Trophoblast cell (in vitro differentiated cells and primary cell): Measurements from ENCODE around the gene SIPA1L3.
A peak's percentile ranks its signal among the peaks of the same experiment; 100 is the strongest.
"Not testable (repeated sequence)": the region's sequence is repeated elsewhere in the genome, so short reads cannot be mapped to it uniquely, and the experiment has no call there.

ENCODE experiments used
- DNase-seq, 2 donors: peaks; one replicate each; pipeline ENCODE4 v3.0.0-alpha.2; 2016
- H2AFZ ChIP-seq: 2 replicates; pipeline ENCODE4 v1.6.1; 2013; ENCODE audit warnings: low read length, moderate library complexity, mild to moderate bottlenecking; ENCODE audit not compliant: insufficient read depth, poor library complexity
- H2AK5ac ChIP-seq: 2 replicates; pipeline ENCODE4 v1.6.1; 2013; ENCODE audit warnings: mild to moderate bottlenecking, low read length
- H2BK120ac ChIP-seq: 2 replicates; pipeline ENCODE4 v1.6.1; 2013; ENCODE audit warnings: low read length, mild to moderate bottlenecking, moderate library complexity; ENCODE audit not compliant: insufficient read depth, poor library complexity
- H2BK12ac ChIP-seq: 2 replicates; pipeline ENCODE4 v1.6.1; 2013; ENCODE audit warnings: mild to moderate bottlenecking, low read length, moderate library complexity
- H2BK5ac ChIP-seq: 2 replicates; pipeline ENCODE4 v1.6.1; 2013; ENCODE audit warnings: low read length, low read depth, moderate library complexity, mild to moderate bottlenecking; ENCODE audit not compliant: poor library complexity
- H3K14ac ChIP-seq: 2 replicates; pipeline ENCODE4 v1.6.1; 2013; ENCODE audit warnings: mild to moderate bottlenecking, low read length
- H3K18ac ChIP-seq: 2 replicates; pipeline ENCODE4 v1.6.1; 2013; ENCODE audit warnings: mild to moderate bottlenecking, low read length
- H3K23ac ChIP-seq: 2 replicates; pipeline ENCODE4 v1.6.1; 2013; ENCODE audit warnings: low read length
- H3K27ac ChIP-seq: 2 replicates; pipeline ENCODE4 v1.5.1; 2013; ENCODE audit warnings: low read depth, mild to moderate bottlenecking, inconsistent platforms, low read length, moderate library complexity
- H3K27me3 ChIP-seq: 2 replicates; pipeline ENCODE4 v1.6.1; 2013; ENCODE audit warnings: inconsistent platforms, mild to moderate bottlenecking, low read length, moderate library complexity; ENCODE audit not compliant: insufficient read depth
- H3K36me3 ChIP-seq, 2 experiments: 1 replicate in 1 of 2; 2 replicates in 1 of 2; pipeline ENCODE4 v1.6.1; 2013; ENCODE audit warnings: low read length in 2 of 2, mild to moderate bottlenecking in 2 of 2, moderate library complexity in 1 of 2; ENCODE audit not compliant: insufficient read depth in 2 of 2, control insufficient read depth in 1 of 2
- H3K4ac ChIP-seq: 2 replicates; pipeline ENCODE4 v1.6.1; 2013; ENCODE audit warnings: low read depth, mild to moderate bottlenecking, low read length, moderate library complexity
- H3K4me1 ChIP-seq, 2 experiments: 1 replicate in 1 of 2; 2 replicates in 1 of 2; pipeline ENCODE4 v1.6.1; 2013; ENCODE audit warnings: low read length in 2 of 2, mild to moderate bottlenecking in 2 of 2, moderate library complexity in 1 of 2; ENCODE audit not compliant: insufficient read depth in 2 of 2, control insufficient read depth in 1 of 2
- H3K4me2 ChIP-seq: 2 replicates; pipeline ENCODE4 v1.6.1; 2013; ENCODE audit warnings: inconsistent platforms, mild to moderate bottlenecking, low read length, moderate library complexity
- H3K4me3 ChIP-seq: 2 replicates; pipeline ENCODE4 v1.5.1; 2013; ENCODE audit warnings: mild to moderate bottlenecking, low read depth, low read length, inconsistent platforms
- H3K79me1 ChIP-seq: one replicate; pipeline ENCODE4 v1.6.1; 2013; ENCODE audit warnings: low read length
- H3K79me2 ChIP-seq: 2 replicates; pipeline ENCODE4 v1.6.1; 2013; ENCODE audit warnings: low read length, mild to moderate bottlenecking; ENCODE audit not compliant: control insufficient read depth, insufficient read depth, poor library complexity
- H3K9ac ChIP-seq: 2 replicates; pipeline ENCODE4 v1.6.1; 2013; ENCODE audit warnings: mild to moderate bottlenecking, low read length
- H3K9me3 ChIP-seq: 2 replicates; pipeline ENCODE4 v1.6.1; 2013; ENCODE audit warnings: low read depth, mild to moderate bottlenecking, control low read depth, inconsistent platforms, low read length; ENCODE audit not compliant: insufficient read depth
- H4K12ac ChIP-seq: 2 replicates; pipeline ENCODE4 v1.6.1; 2013; ENCODE audit warnings: low read depth, mild to moderate bottlenecking, low read length, moderate library complexity
- H4K8ac ChIP-seq: 2 replicates; pipeline ENCODE4 v1.6.1; 2013; ENCODE audit warnings: low read depth, mild to moderate bottlenecking, low read length, moderate library complexity
- H4K91ac ChIP-seq: one replicate; pipeline ENCODE4 v1.6.1; 2013; ENCODE audit warnings: low read depth, mild to moderate bottlenecking, low read length, moderate library complexity
- WGBS: extraction: QIAGEN DNeasy Blood & Tissue Kit; methylation state at CpG from one replicate; pipeline ENCODE4 v1.1.7; 2013; ENCODE audit warnings: missing lambda C conversion rate; ENCODE audit not compliant: insufficient read length, insufficient coverage; ENCODE audit errors: extremely low coverage; 5-methylcytosine and 5-hydroxymethylcytosine counted together

SIPA1L3 gene

GRCh38 chr19:38228491-38229439 lies 321.8 kb downstream of the SIPA1L3 start:
- H3K36me3 ChIP-seq = no peaks in the 10 kb centered on the region
- H3K27ac ChIP-seq = no peak overlapping the region
- H3K4me3 ChIP-seq = no peak overlapping the region
- peaks cover 3 to 7% of the 10 kb centered on the region in 2 experiments for H3K4me1 ChIP-seq
- H4K91ac ChIP-seq = no peak overlapping the region
- no peak for DNase-seq
- no peak overlapping the region for H4K8ac ChIP-seq
- no peak overlapping the region for H3K18ac ChIP-seq
- H4K12ac ChIP-seq = no peak overlapping the region
- H2AK5ac ChIP-seq = no peak overlapping the region
- H3K9ac ChIP-seq = no peak overlapping the region
- no peak overlapping the region for H3K14ac ChIP-seq
- no peak overlapping the region for H2AFZ ChIP-seq
- no peak overlapping the region for H2BK120ac ChIP-seq
- peaks cover 2% of the 10 kb centered on the region for H3K79me2 ChIP-seq
- H3K23ac ChIP-seq = no peak overlapping the region
- no peak overlapping the region for H2BK12ac ChIP-seq
- H3K4me2 ChIP-seq = peak overlapping the region; percentile 72
- WGBS = no CpG with 5 or more reads among the region's 80 CpGs
- no peak overlapping the region for H2BK5ac ChIP-seq
- no peaks in the 10 kb centered on the region for H3K79me1 ChIP-seq
- H3K9me3 ChIP-seq = no peaks in the 10 kb centered on the region
- H3K4ac ChIP-seq = no peak overlapping the region
- peaks cover 25% of the 10 kb centered on the region for H3K27me3 ChIP-seq

GRCh38 chr19:38229585-38230073 lies 322.6 kb downstream of the SIPA1L3 start:
- H3K4ac ChIP-seq = no peak overlapping the region
- H4K91ac ChIP-seq = no peak overlapping the region
- H3K36me3 ChIP-seq = no peaks in the 10 kb centered on the region
- no peak overlapping the region for H3K14ac ChIP-seq
- peaks cover 25% of the 10 kb centered on the region for H3K27me3 ChIP-seq
- peak overlapping the region; percentile 72 for H3K4me2 ChIP-seq
- no peak overlapping the region for H3K27ac ChIP-seq
- no peak overlapping the region for H2BK5ac ChIP-seq
- no peak overlapping the region for H2BK12ac ChIP-seq
- no peak overlapping the region for H3K9ac ChIP-seq
- no peak overlapping the region for H2BK120ac ChIP-seq
- H4K8ac ChIP-seq = no peak overlapping the region
- H3K23ac ChIP-seq = no peak overlapping the region
- peak in 1 of 2 donors; percentile 18 for DNase-seq
- H3K4me3 ChIP-seq = peak overlapping the region; percentile 14
- no peak overlapping the region for H2AFZ ChIP-seq
- no CpG with 5 or more reads among the region's 54 CpGs for WGBS
- no peak overlapping the region for H4K12ac ChIP-seq
- no peaks in the 10 kb centered on the region for H3K79me1 ChIP-seq
- H2AK5ac ChIP-seq = no peak overlapping the region
- H3K9me3 ChIP-seq = no peaks in the 10 kb centered on the region
- no peaks in the 10 kb centered on the region for H3K79me2 ChIP-seq
- no peak overlapping the region for H3K18ac ChIP-seq
- H3K4me1 ChIP-seq = peaks cover 0 to 2% of the 10 kb centered on the region in 2 experiments

DNA sequence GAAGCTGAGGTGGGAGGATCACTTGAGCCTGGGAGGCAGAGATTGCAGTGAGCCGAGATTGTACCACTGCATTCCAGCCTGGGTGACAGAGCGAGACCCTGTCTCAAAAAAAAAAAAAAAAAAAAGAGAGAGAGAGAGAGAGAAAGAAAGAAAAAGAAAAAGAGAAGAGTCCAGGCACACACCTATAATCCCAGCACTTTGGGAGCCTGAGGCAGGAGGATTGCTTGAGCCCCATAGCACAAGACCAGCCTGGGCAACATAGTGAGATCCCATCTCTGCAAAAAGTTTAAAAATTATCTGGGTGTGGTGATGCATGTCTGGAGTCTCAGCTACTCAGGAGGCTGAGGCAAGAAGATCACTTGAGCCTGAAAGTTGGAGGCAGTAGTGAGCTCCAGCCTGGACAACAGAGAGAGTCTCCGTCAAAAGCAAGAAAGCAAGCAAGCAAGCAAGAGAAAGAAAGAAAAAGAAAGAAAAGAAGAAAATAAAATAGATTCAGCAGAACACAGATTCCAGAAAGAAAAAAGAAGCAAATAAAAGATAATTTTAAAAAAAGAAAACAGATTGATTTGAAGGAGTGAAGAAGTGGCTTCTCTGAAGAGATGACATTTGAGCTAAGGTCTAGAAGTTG lies 323.6 kb downstream of the SIPA1L3 start:
- no CpG with 5 or more reads among the region's 3 CpGs for WGBS
- H3K36me3 ChIP-seq, H3K4me3 ChIP-seq, H2BK120ac ChIP-seq, H3K9ac ChIP-seq, H3K79me1 ChIP-seq, H3K4me1 ChIP-seq, H3K18ac ChIP-seq, H2BK12ac ChIP-seq, DNase-seq, H3K4me2 ChIP-seq, H4K12ac ChIP-seq, H3K23ac ChIP-seq, H3K4ac ChIP-seq, H3K79me2 ChIP-seq, H2AFZ ChIP-seq, H2BK5ac ChIP-seq, H4K91ac ChIP-seq, H2AK5ac ChIP-seq, H3K14ac ChIP-seq, H3K9me3 ChIP-seq, H3K27ac ChIP-seq, H4K8ac ChIP-seq: not testable (repeated sequence)
- peaks cover 25% of the 10 kb centered on the region for H3K27me3 ChIP-seq

GRCh38 chr19:38231918-38232317 lies 324.9 kb downstream of the SIPA1L3 start:
- no peak overlapping the region for H2AFZ ChIP-seq
- DNase-seq = no peak
- H3K4me2 ChIP-seq = no peak overlapping the region
- no peak overlapping the region for H2BK120ac ChIP-seq
- no peaks in the 10 kb centered on the region for H3K79me2 ChIP-seq
- no peak overlapping the region for H3K18ac ChIP-seq
- H3K27me3 ChIP-seq = peaks cover 25% of the 10 kb centered on the region
- H3K14ac ChIP-seq = no peak overlapping the region
- no peak overlapping the region for H2AK5ac ChIP-seq
- no peak overlapping the region for H3K4me3 ChIP-seq
- no peaks in the 10 kb centered on the region for H3K9me3 ChIP-seq
- no peak overlapping the region for H3K9ac ChIP-seq
- no peak overlapping the region for H3K27ac ChIP-seq
- peaks cover 0 to 2% of the 10 kb centered on the region in 2 experiments for H3K4me1 ChIP-seq
- 100% methylated on average over 2 of the region's 7 CpGs for WGBS
- H3K79me1 ChIP-seq = no peaks in the 10 kb centered on the region
- no peaks in the 10 kb centered on the region for H3K36me3 ChIP-seq
- no peak overlapping the region for H4K8ac ChIP-seq
- H4K91ac ChIP-seq = no peak overlapping the region
- no peak overlapping the region for H2BK12ac ChIP-seq
- H3K4ac ChIP-seq = no peak overlapping the region
- H4K12ac ChIP-seq = no peak overlapping the region
- H3K23ac ChIP-seq = no peak overlapping the region
- H2BK5ac ChIP-seq = no peak overlapping the region
